Suprapubic skin (tissue), 4 donors: ENCODE results near the gene TOP2B. TPM values are rescaled to one million over a fixed set of nuclear protein-coding genes. Genes with fewer than 3 reads are reported as not detected.

ENCODE experiments used
- DNase-seq, 2 donors: peaks; one replicate each; pipeline ENCODE4 v3.0.0-alpha.2; 2019; ENCODE audit warnings: low spot score in 2 of 2
- H3K27ac ChIP-seq: fragments of 200-600 bp; sonication (generic); one replicate; pipeline ENCODE4 v1.5.1; 2019
- H3K27me3 ChIP-seq: fragments of 200-600 bp; sonication (generic); one replicate; pipeline ENCODE4 v1.5.1; 2019
- H3K36me3 ChIP-seq: fragments of 200-600 bp; sonication (generic); one replicate; pipeline ENCODE4 v1.5.1; 2019
- H3K4me1 ChIP-seq: fragments of 200-600 bp; sonication (generic); one replicate; pipeline ENCODE4 v1.5.1; 2019
- H3K4me3 ChIP-seq: fragments of 200-600 bp; sonication (generic); one replicate; pipeline ENCODE4 v1.5.1; 2019; ENCODE audit warnings: mild to moderate bottlenecking
- H3K9me3 ChIP-seq: fragments of 200-600 bp; sonication (generic); one replicate; pipeline ENCODE4 v1.5.1; 2019
- EP300 ChIP-seq: sonication (generic); formaldehyde crosslinking; IDR thresholded peaks from one replicate; pipeline ENCODE4 v1.6.1; 2017; ENCODE audit warnings: antibody characterized with exemption
- POLR2A ChIP-seq, 2 donors: fragments of 450-650 bp; IDR thresholded peaks; one replicate each; pipeline ENCODE4 v1.6.1; 2017; ENCODE audit warnings: antibody characterized with exemption in 2 of 2, mild to moderate bottlenecking in 2 of 2, moderate library complexity in 2 of 2
- POLR2AphosphoS5 ChIP-seq, 3 donors: sonication (generic); formaldehyde crosslinking; IDR thresholded peaks; one replicate each; pipeline ENCODE4 v1.6.1; 2017; ENCODE audit warnings: antibody characterized with exemption in 3 of 3
- WGBS: methylation state at CpG from one replicate; pipeline ENCODE4 v1.1.5; 2018; 5-methylcytosine and 5-hydroxymethylcytosine counted together
- total RNA-seq, 4 donors: library from RNA; depleted of rRNA; stranded (reverse); fragments of >200 nt; gene quantifications; one replicate each; pipeline ENCODE4 v1.1.0, GENCODE V29; 2016
- TF ChIP-seq, protein P1 (sequence below), 2 donors: fragments of 200-600 bp in 1 of 2; fragments of 450-650 bp in 1 of 2; sonication (generic) in 1 of 2; IDR thresholded peaks; one replicate each; pipeline ENCODE4 v1.5.1; 2016 to 2019; ENCODE audit warnings: antibody characterized with exemption in 2 of 2, mild to moderate bottlenecking in 1 of 2, moderate library complexity in 1 of 2

Gene TOP2B
- total RNA-seq, 4 donors from 2014 or later = 59.3 to 160 (median 83.5) TPM

DNA sequence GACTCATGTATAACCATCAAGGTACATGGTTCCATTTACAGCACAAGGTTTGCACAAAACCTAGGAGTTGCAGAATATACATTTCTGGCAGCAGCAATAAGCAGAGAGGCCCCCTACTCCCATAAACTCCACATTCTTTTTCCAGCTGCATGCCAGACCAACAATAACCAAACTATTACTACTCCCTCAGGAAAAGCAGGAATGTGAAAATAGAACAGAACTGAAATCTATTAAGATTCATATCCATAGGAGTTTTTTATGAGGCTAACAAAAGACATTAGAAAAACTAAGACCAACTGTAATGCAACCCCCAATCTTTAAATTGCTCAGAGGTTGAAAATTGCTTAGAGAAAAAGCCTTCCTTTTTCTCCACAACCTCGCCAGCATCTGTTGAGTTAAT lies 27.6 kb upstream of the TOP2B start:
- no peak for DNase-seq
- TF ChIP-seq POLR2A (IDR thresholded peaks at IDR 0.05) (no peak), POLR2AphosphoS5 (IDR thresholded peaks at IDR 0.05) (no peak), EP300 (no peak)
- TF ChIP-seq, protein P1, sequence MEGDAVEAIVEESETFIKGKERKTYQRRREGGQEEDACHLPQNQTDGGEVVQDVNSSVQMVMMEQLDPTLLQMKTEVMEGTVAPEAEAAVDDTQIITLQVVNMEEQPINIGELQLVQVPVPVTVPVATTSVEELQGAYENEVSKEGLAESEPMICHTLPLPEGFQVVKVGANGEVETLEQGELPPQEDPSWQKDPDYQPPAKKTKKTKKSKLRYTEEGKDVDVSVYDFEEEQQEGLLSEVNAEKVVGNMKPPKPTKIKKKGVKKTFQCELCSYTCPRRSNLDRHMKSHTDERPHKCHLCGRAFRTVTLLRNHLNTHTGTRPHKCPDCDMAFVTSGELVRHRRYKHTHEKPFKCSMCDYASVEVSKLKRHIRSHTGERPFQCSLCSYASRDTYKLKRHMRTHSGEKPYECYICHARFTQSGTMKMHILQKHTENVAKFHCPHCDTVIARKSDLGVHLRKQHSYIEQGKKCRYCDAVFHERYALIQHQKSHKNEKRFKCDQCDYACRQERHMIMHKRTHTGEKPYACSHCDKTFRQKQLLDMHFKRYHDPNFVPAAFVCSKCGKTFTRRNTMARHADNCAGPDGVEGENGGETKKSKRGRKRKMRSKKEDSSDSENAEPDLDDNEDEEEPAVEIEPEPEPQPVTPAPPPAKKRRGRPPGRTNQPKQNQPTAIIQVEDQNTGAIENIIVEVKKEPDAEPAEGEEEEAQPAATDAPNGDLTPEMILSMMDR (IDR thresholded peaks at IDR 0.05) = no peak
- Histone ChIP-seq H3K27ac (no peak overlapping the region), H3K27me3 (no peaks in the 10 kb centered on the region), H3K4me1 (peaks cover 8% of the 10 kb centered on the region), H3K4me3 (no peak overlapping the region), H3K36me3 (no peaks in the 10 kb centered on the region), H3K9me3 (no peaks in the 10 kb centered on the region)
- 65% methylated on average over 1 of the region's 1 CpG for WGBS

DNA sequence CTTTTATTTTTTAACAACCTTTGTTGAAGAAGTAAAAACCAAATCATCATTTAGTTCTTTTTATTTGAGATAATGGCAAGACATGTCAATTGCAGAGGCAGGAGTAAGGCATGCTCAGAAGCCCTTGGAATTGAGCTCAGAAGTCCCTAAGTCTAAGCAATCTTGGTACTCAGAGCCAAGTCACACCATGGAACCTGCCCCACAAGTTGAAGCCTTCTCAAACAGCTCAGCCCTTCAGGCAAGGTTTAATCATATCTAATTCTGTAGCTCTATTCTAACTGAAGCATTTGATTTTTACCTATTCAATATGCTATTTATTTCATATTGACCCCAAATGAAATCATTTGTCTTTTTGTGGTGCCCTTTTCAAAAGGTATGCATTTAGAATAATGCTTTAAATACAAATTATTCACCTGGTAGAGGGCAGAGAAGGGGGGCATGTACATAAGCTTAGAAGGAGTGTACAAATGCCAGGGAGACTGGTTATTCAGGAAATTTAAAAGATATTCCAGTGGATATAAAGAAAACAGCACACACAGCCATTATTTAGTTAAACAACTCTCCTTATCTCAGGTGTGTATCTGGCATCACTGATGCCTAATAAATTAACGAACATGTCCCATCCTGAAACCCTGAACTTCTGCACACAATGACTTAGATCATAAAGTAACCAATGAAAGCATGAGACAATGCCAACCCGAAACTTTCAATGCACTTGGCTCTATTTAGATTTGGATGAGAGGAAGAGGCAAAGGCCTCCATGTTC lies 26.2 kb upstream of the TOP2B start:
- WGBS = 55% methylated on average over 2 of the region's 2 CpGs

DNA sequence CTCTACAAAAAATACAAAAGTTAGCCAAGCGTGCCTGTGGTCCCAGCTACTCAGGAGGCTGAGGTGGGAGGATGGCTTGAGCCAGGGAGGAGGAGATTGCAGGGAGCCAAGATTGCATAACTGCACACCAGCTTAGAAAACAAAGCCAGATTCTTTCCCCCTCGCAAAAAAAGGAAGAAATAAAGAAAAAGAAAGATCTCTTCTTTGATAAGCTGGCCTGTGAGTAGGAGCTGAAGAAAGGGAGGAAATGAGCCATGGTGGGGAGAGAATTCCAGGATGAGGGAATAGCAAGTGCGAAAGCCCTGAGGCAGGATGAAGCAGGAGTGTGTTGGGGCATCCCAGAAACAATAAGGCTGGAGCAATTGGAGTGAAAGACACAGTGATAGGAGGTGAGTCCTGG lies 24.5 kb upstream of the TOP2B start:
- DNase-seq = no peak
- H3K27ac ChIP-seq = no peak overlapping the region
- no peaks in the 10 kb centered on the region for H3K36me3 ChIP-seq
- WGBS = 64% methylated on average over 3 of the region's 3 CpGs
- H3K27me3 ChIP-seq = no peaks in the 10 kb centered on the region
- H3K9me3 ChIP-seq = no peaks in the 10 kb centered on the region
- peaks cover 8% of the 10 kb centered on the region for H3K4me1 ChIP-seq
- TF ChIP-seq EP300 (no peak), POLR2AphosphoS5 (IDR thresholded peaks at IDR 0.05) (no peak), POLR2A (IDR thresholded peaks at IDR 0.05) (no peak)
- TF ChIP-seq, protein P1 (IDR thresholded peaks at IDR 0.05) = no peak
- H3K4me3 ChIP-seq = no peak overlapping the region

More for the DNA sequence above, 26.2 kb upstream of the TOP2B start:
- TF ChIP-seq POLR2AphosphoS5 (IDR thresholded peaks at IDR 0.05) (no peak), EP300 (no peak), POLR2A (IDR thresholded peaks at IDR 0.05) (no peak)
- TF ChIP-seq, protein P1 (IDR thresholded peaks at IDR 0.05) = no peak
- Histone ChIP-seq H3K27me3 (no peaks in the 10 kb centered on the region), H3K4me3 (no peak overlapping the region), H3K4me1 (peaks cover 8% of the 10 kb centered on the region), H3K36me3 (no peaks in the 10 kb centered on the region), H3K9me3 (no peaks in the 10 kb centered on the region), H3K27ac (no peak overlapping the region)
- no peak for DNase-seq

DNA sequence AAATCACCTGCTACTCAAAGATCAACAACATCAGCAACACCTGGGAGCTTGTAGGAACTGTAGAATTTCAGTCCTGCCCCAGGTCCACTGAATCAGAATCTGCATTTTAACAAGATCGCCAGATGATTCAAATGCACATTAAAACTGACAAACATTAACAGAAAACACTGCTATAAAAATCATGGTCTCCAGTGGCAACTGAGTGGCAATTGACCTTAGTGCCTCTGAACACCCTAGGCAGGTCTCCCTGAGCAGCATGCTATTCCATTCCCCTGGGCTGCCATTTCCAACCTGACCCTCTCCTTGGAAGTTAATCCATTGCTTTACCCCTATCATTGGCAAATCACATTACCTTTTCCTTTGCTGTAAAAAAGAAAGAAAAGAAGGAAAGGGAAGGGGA lies 23.0 kb upstream of the TOP2B start:
- no peaks in the 10 kb centered on the region for H3K27me3 ChIP-seq
- H3K27ac ChIP-seq = no peak overlapping the region
- peaks cover 8% of the 10 kb centered on the region for H3K4me1 ChIP-seq
- no peak overlapping the region for H3K4me3 ChIP-seq
- 85% methylated on average over 1 of the region's 1 CpG for WGBS
- no peak for DNase-seq
- H3K36me3 ChIP-seq = no peaks in the 10 kb centered on the region
- TF ChIP-seq POLR2A (IDR thresholded peaks at IDR 0.05) = no peak
- TF ChIP-seq, protein P1 (IDR thresholded peaks at IDR 0.05) = no peak
- TF ChIP-seq POLR2AphosphoS5 (IDR thresholded peaks at IDR 0.05) = no peak
- TF ChIP-seq EP300 = no peak
- H3K9me3 ChIP-seq = no peaks in the 10 kb centered on the region

DNA sequence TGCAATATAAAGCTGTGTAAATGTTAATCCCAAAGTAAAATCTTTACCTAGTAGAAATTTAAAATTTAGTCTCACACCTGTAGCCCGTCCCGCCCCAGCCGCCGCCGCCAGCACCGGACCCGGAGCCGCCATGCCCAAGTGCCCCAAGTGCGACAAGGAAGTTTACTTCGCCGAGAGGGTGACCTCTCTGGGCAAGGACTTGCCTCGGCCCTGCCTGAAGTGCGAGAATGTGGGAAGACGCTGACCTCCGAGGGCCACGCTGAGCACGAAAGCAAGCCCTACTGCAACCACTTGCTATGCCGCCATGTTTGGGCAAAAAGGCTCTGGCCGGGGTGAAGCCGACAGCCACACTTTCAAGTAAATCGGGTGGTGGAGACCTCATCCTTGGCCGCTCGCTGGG lies 22.1 kb upstream of the TOP2B start:
- TF ChIP-seq POLR2A (IDR thresholded peaks at IDR 0.05) (no peak), POLR2AphosphoS5 (IDR thresholded peaks at IDR 0.05) (no peak), EP300 (no peak)
- TF ChIP-seq, protein P1 (IDR thresholded peaks at IDR 0.05) = no peak
- Histone ChIP-seq H3K27me3 (no peaks in the 10 kb centered on the region), H3K4me1 (peaks cover 8% of the 10 kb centered on the region), H3K27ac (no peak overlapping the region), H3K9me3 (no peaks in the 10 kb centered on the region), H3K4me3 (no peak overlapping the region), H3K36me3 (no peaks in the 10 kb centered on the region)
- DNase-seq = no peak
- 96% methylated on average over 23 of the region's 23 CpGs for WGBS
